AG10803 (cell line): ENCODE measurements around the gene PAX7.

ENCODE experiments used
- DNase-seq: peaks from one replicate; pipeline ENCODE4 v3.0.0; 2010; ENCODE audit warnings: low read depth
- H3K4me3 ChIP-seq: 2 replicates; pipeline ENCODE4 v1.5.1; 2011; ENCODE audit warnings: mild to moderate bottlenecking, low read length, control low read depth
- TF ChIP-seq, protein P1 (sequence below): conservative IDR thresholded peaks from 2 replicates; pipeline ENCODE4 v1.5.1; 2011; ENCODE audit warnings: mild to moderate bottlenecking, low read length, control low read depth, inconsistent platforms

The PAX7 gene

GRCh38 chr1:18666317-18666920, 35.8 kb downstream of the PAX7 start:
- no peak for DNase-seq
- TF ChIP-seq, protein P1, sequence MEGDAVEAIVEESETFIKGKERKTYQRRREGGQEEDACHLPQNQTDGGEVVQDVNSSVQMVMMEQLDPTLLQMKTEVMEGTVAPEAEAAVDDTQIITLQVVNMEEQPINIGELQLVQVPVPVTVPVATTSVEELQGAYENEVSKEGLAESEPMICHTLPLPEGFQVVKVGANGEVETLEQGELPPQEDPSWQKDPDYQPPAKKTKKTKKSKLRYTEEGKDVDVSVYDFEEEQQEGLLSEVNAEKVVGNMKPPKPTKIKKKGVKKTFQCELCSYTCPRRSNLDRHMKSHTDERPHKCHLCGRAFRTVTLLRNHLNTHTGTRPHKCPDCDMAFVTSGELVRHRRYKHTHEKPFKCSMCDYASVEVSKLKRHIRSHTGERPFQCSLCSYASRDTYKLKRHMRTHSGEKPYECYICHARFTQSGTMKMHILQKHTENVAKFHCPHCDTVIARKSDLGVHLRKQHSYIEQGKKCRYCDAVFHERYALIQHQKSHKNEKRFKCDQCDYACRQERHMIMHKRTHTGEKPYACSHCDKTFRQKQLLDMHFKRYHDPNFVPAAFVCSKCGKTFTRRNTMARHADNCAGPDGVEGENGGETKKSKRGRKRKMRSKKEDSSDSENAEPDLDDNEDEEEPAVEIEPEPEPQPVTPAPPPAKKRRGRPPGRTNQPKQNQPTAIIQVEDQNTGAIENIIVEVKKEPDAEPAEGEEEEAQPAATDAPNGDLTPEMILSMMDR: no peak
- H3K4me3 ChIP-seq: no peak overlapping the region

DNA sequence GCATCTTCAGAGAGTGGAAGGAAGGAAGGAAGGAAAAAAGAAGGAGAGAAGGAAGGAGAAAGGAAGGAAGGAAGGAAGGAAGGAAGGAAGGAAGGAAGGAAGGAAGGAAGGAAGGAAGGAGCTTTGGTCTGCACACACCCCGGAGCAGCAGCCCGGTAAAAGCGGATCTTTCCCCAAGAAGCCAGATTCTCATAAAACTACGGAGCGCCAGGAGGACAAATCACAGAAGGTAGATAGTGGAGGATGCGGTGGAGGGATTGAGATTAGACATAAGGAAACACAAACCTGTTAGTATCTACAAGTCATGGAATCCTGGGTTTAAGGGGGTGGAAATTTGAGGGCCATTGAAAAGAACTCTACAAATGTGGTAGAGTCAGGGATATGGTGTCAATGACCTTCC, 36.7 kb downstream of the PAX7 start:
- TF ChIP-seq, protein P1: no peak
- no peak for DNase-seq
- H3K4me3 ChIP-seq: no peak overlapping the region

- no peak for DNase-seq
- TF ChIP-seq, protein P1: no peak
- H3K4me3 ChIP-seq: no peak overlapping the region
These were observed 37.4 kb downstream of the PAX7 start for GRCh38 chr1:18668046-18668445.

DNA sequence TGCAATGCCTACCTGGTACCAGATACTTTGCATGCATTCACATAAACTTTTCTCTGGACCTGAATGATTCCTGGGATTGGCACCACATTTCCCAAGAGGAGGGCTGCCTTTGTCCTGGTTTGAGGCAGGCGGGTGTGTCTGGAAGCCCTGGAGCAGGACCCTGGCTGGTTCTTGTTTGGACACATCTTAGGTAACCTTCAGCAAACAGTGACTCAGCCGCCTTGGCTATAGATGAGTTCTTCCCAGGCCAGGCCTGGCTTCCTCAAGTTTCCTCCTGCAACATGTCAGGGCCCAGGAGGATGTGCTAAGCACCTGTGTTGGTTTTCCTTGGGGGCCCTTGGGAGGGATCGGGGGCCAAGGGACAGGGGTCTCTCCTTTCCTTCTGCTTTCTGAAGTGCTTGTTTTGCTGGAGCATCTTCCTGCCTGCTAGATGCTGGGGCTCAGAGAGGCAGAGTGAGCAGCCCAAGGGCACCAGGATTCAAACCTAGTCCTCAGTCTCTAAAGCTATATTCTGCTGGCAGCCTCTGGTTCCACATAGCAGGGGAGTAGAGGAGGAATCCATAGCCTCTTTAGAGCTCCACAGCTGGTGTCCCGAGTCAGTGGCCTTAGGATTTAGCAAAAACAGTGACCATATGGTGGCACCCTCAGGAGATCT, 38.2 kb downstream of the PAX7 start:
- no peak for DNase-seq
- H3K4me3 ChIP-seq: no peak overlapping the region
- TF ChIP-seq, protein P1: no peak

DNA sequence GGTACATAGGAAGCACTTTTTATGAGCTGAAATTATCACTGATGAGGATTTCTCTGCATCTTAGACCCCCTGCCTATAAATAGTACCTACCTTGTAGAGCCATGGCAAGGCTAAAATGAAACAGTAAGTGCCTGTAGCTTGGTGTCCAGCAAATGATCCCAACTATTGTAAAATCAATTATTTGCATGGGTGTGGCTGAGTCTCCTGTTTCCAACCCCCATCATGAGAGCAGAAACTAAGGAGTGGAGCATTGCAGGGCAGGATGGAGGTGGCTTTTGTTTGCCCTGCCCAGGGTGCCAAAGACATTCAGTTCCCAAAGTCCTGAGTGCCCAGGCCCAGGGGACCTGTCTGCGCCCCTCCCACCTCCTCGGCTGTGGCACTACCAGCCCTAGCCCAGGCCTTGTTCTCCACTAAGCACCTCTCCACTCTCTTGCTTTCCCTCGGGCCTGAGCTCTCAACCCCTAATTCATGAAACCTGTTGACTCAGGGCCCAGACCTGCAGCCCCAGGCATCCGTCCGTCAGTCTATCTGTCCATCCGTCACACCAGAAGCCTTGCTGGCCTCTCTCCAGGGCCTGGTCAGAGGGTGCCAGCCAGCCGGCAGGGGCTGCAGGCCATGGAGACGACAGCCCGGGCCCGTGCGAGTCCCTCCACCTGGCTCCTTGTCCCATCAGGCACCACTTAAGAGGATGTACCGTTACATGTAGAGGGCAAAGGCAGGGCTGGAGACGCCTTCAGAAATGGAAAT, 39.6 kb downstream of the PAX7 start:
- TF ChIP-seq, protein P1: no peak
- H3K4me3 ChIP-seq: no peak overlapping the region
- no peak for DNase-seq

- DNase-seq: no peak
- no peak overlapping the region for H3K4me3 ChIP-seq
- TF ChIP-seq, protein P1: no peak
These were observed 40.2 kb downstream of the PAX7 start for GRCh38 chr1:18670868-18671225.

- DNase-seq: no peak
- H3K4me3 ChIP-seq: no peak overlapping the region
- TF ChIP-seq, protein P1: no peak
These were observed 43.3 kb downstream of the PAX7 start for GRCh38 chr1:18673976-18674375.
